GM21526 (cell line): ENCODE results near the gene ZXDC.

ENCODE experiments used
- ATAC-seq: cut with Tn5 transposase; IDR thresholded peaks from one replicate; pipeline ENCODE4 v1.9.1; 2021; ENCODE audit warnings: moderate library complexity; ENCODE audit not compliant: unreplicated experiment, low FRiP score

Gene ZXDC

GRCh38 chr3:126493739-126494138, 18.0 kb upstream of the ZXDC start:
- ATAC-seq: no peak

- no peak for ATAC-seq
Observed at GRCh38 chr3:126493051-126493450, 17.4 kb upstream of the ZXDC start.

DNA sequence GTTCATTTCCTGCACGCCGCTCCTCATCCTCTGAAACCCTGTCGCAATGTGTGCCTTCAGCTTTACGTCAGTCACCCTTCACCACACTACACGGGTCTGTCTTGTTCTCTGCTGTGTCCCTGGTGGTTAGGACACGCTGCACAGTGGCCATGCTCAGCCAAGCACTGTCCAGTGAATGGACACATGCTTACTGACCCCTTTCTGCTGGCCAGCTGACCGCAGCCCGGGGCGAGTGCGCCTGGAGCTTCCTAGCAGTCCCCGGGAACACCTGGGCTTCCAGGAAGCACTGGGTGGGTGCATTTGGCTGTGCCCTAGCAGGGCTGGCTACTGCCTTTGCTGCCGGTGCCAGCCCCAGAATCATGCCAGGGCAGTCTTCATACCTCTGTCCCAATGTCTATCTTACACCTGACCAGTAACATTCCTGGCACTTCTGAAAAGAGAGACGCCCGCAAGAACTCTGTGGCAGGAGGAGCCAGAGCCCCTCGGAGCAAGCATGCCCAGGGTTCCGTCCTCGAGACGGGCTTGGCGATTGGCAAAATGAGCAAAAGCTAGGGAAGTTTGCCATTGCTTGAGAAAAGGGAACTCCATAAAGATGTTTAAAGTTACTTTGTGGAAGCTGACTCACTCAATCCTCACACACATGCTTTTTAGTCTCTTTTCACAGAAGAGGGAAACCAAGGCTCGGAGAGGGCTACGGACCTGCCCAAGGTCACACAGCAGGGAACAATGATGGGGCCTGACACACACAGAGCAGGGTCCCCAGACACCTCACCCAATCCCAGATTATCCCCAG, 15.7 kb upstream of the ZXDC start:
- no peak for ATAC-seq

- ATAC-seq: no peak
Observed at GRCh38 chr3:126490619-126491018, 14.9 kb upstream of the ZXDC start.

- no peak for ATAC-seq
Observed at GRCh38 chr3:126488886-126489569, 13.3 kb upstream of the ZXDC start.

GRCh38 chr3:126488185-126488584, 12.5 kb upstream of the ZXDC start:
- ATAC-seq: no peak

GRCh38 chr3:126487151-126487771, 11.6 kb upstream of the ZXDC start:
- ATAC-seq: no peak

DNA sequence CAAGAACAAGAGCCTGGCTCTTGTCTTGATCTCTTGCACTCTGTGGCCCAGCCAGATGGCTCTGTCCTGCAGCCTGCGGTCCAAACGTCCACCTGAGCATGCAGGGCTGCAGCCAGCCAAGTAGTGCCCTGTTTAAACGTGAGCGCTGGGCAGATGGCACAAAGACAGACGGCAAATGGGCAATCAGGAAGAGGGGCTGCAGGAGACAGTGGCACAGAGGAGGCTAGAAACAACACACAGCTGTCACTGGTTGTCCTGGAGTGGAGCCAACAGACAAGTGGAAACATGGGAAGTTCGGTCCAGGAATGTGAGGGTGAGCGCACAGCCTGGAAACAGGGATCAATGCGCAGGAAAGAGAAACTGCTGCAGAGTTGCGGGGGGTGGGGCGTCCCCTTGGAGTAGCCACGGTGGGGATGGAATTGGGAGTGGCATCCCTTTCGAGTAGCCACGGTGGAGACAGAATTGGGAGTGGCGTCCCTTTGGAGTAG, 10.7 kb upstream of the ZXDC start:
- no peak for ATAC-seq

GRCh38 chr3:126485956-126486355, 10.3 kb upstream of the ZXDC start:
- no peak for ATAC-seq

DNA sequence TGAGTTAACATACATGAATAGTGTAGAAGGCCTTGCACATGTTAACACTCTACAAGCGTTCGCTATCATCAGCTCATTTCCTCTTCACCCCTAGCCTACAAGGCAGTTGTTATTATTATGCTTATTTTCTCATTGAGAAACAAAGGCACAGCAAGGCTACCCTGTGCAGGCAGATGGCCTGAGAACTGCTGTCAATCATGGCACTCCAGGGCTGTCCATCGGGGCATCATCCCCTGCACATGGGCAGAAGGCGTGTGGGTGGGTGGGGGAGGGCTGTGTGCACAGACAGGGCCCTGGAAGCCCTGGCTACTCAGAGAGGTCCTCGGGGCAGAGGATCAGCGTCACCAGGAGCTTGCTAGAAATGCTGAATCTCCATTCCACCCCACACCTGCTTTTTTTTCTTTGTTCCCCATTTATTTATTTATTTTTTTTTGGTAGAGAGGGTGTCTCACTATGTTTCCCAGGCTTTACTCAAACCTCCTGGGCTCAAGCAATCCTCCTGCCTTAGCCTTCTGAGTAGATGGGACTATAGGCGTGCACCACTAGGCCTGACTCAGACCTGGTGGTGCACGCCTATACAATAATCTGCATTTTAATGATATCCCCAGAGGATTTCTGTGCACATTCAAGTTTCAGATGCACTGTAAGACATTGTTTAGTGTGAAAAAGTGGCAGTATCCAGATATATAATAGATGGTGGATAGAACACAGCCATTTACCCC, 9.6 kb upstream of the ZXDC start:
- no peak for ATAC-seq

- no peak for ATAC-seq
Observed at GRCh38 chr3:126484662-126485061, 9.0 kb upstream of the ZXDC start.

GRCh38 chr3:126484148-126484547, 8.5 kb upstream of the ZXDC start:
- ATAC-seq: no peak

GRCh38 chr3:126483321-126483761, 7.7 kb upstream of the ZXDC start:
- ATAC-seq: no peak

- no peak for ATAC-seq
Observed at GRCh38 chr3:126482503-126483255, 7.0 kb upstream of the ZXDC start.

DNA sequence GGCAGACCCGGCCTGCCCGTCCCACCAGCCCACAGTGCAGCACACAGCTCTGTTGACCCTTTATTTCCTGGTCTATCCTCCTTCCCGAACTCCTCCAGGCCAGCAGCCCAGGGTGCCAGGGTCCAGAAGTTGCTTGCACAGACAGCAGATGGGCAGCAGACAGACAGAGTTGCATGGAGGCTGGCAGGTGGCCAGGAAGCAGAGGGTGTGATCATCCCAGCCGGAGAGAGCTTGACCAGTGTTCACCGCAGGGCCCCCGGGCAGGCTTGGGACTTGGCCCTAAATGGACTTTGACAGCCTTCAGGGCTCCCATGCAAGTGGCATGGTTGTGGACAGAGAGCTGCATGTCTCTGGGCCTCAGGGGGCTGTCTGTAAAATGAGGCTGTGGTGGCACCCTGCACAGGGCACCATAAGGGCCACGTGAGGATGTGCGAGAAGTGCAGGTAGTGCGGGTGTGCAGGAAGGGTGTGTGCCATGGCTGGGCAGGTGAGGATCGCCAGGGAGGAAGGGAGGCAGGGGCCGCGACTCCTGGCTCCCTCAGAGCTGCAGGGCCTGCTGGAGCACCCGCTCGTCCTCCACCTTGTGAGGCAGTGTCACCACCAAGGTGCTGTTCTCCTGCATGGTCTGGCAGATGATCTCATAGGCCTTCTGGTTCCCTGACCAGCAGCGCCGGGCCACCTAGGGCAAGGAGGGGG, 6.3 kb upstream of the ZXDC start:
- ATAC-seq: no peak

DNA sequence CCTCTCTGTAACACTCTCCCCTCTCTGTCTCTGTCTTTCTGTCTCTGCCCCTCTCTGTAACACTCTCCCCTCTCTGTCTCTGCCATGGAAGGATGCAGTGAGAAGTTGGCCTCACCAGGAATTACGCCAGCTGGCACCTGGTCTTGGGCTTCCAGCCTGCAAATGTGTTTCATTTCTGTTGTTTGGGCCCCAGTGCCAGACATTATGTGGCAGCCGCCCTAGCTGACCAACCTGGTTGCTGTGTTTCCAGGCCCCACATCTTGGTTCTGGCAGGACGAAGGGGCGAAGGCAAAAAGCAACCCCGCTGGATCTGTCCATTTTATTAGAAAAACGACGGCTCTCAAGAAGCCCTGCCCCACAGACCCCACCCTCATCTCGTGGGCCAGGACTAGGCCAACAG, 5.2 kb upstream of the ZXDC start:
- no peak for ATAC-seq

DNA sequence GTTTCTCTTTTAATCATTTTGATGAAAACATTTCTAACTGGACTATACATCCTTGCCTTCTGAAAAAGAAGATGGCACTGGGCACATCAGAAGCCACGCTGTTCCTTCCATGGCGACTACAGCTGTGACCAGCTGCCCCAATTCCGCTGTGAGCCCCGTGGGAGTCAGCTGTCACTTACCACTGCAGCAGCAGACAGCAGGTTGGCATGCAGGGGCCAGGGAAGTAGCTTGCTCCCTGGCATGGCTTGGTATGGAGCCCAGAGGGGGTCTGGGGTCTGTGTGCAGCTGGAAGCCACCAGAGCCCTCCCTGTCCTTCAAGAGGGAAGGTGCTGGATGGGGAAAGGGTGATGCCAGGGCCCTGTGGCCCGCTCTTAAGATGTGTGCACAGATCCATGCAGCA, 4.5 kb upstream of the ZXDC start:
- no peak for ATAC-seq

GRCh38 chr3:126479642-126480041, 4.0 kb upstream of the ZXDC start:
- no peak for ATAC-seq

GRCh38 chr3:126478581-126479310, 3.1 kb upstream of the ZXDC start:
- no peak for ATAC-seq
